A673 (cell line): ENCODE measurements around the gene CYFIP2.

Experiments
- CTCF ChIP-seq: fragments of 300-800, 200-600 bp; sonication (generic); conservative IDR thresholded peaks from 2 replicates; pipeline ENCODE4 v1.5.1; 2017; ENCODE audit warnings: low read depth, mild to moderate bottlenecking, antibody characterized with exemption, low read length, moderate library complexity, mixed read lengths
- EZH2 ChIP-seq: fragments of 200-600 bp; sonication (generic); IDR thresholded peaks from 2 replicates; pipeline ENCODE4 v1.6.1; 2017; ENCODE audit warnings: borderline replicate concordance, low read depth, mild to moderate bottlenecking, mixed read lengths, antibody characterized with exemption, low read length; ENCODE audit not compliant: poor library complexity, severe bottlenecking

DNA sequence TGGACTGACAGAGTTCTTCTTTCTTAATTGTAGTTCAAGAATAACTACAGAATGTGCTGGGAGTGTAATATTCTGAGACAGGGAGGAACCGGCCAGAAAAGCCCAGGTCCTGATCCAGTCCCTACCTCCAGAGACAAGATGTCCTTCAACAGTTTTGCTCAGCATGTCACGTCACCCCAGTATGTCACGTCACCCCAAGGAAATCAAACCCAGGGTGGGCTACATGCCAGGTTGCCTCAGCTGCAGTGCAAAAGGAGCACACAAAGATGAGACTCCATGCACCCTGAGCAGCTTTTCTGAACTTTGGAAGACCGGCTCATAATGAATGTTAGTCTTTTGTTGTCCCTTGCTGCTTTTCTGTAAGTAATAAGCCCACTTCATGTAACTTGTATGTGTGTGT lies 168.2 kb downstream of the CYFIP2 start:
- no peak for TF ChIP-seq CTCF
- no peak for TF ChIP-seq EZH2
